OCI-LY3 (cell line): ENCODE results near the gene PDX1.

Source experiments
- EZH2phosphoT487 ChIP-seq: fragments of 200-600 bp; shearing (Covaris generic); IDR thresholded peaks from 2 replicates; pipeline ENCODE4 v1.6.1; 2018; ENCODE audit warnings: antibody characterized with exemption, mixed run types, low read depth
- TF ChIP-seq, protein P1 (sequence below): fragments of 200-600, 300-600 bp; sonication (generic); IDR thresholded peaks from 2 replicates; pipeline ENCODE4 v1.5.1; 2014; ENCODE audit warnings: antibody characterized with exemption, low read length, low read depth

DNA sequence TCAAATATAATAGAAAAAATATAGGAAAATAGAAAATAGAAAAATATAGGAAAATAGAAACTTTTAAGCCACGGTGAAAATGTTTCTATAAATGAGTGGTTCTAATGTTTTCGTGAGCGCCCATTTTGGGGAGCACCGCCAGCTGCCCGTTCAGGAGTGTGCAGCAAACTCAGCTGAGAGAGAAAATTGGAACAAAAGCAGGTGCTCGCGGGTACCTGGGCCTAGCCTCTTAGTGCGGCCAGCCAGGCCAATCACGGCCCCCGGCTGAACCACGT is 204 bp upstream of the PDX1 start:
- TF ChIP-seq, protein P1, sequence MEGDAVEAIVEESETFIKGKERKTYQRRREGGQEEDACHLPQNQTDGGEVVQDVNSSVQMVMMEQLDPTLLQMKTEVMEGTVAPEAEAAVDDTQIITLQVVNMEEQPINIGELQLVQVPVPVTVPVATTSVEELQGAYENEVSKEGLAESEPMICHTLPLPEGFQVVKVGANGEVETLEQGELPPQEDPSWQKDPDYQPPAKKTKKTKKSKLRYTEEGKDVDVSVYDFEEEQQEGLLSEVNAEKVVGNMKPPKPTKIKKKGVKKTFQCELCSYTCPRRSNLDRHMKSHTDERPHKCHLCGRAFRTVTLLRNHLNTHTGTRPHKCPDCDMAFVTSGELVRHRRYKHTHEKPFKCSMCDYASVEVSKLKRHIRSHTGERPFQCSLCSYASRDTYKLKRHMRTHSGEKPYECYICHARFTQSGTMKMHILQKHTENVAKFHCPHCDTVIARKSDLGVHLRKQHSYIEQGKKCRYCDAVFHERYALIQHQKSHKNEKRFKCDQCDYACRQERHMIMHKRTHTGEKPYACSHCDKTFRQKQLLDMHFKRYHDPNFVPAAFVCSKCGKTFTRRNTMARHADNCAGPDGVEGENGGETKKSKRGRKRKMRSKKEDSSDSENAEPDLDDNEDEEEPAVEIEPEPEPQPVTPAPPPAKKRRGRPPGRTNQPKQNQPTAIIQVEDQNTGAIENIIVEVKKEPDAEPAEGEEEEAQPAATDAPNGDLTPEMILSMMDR: no peak
- TF ChIP-seq EZH2phosphoT487: no peak
